NCI-H2196 (cell line): Measurements from ENCODE around the gene SMTNL2.
"Not testable (repeated sequence)": the region's sequence is repeated elsewhere in the genome, so short reads cannot be mapped to it uniquely, and the experiment has no call there.

ENCODE experiments used
- DNase-seq: peaks from one replicate; lab custom pipeline; 2025; ENCODE audit not compliant: unreplicated experiment; lab: John Stamatoyannopoulos, UW

The SMTNL2 gene

GRCh38 chr17:4599505-4600281, 15.4 kb downstream of the SMTNL2 start:
- DNase-seq, result no peak

GRCh38 chr17:4600563-4600962, 16.2 kb downstream of the SMTNL2 start:
- no peak for DNase-seq

GRCh38 chr17:4601326-4601725, 17.0 kb downstream of the SMTNL2 start:
- no peak for DNase-seq

DNA sequence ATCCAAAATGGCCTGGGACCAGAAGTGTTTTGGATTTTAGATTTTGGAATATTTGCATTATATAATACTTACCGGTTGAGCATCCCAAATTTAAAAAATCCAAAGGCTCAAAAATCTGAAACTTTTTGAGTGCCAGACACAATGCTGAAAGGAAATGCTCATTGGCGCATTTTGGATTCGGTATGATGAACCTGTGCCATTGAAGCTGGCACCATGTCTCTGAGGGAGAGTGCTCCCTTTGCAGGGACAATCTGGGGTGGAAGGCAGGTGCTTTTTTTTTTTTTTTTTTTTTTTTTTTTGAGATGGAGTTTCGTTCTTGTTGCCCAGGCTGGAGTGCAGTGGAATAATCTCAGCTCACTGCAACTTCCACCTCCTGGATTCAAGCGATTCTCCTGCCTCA, 17.7 kb downstream of the SMTNL2 start:
- DNase-seq, result no peak

DNA sequence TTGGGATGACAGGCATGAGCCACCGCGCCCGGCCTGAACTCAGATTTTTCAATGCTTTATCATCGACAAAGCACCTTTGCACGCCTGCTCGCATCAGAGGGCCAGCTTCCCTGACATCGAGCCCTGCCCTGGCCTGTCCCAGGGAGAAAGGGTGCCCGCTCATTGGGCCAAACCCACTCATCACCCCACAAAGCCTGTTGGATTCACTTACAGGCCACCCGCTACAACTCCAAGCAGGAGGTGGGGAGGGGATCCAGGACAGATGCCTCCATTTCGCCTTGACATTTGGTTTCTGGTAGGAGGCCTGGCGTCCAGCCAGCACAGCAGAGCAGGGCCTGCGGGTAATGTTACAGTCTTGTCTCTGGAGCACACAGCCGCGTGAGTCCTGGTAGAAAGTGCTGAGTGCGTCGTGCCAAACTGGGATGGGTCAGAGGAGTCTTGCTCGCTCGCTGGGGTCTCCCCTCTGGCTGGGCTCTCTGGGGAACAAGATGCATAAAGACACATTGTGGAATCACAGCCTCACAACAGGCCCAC, 19.8 kb downstream of the SMTNL2 start:
- peak; percentile 41 for DNase-seq

GRCh38 chr17:4604736-4605135, 20.4 kb downstream of the SMTNL2 start:
- DNase-seq, result not testable (repeated sequence)

DNA sequence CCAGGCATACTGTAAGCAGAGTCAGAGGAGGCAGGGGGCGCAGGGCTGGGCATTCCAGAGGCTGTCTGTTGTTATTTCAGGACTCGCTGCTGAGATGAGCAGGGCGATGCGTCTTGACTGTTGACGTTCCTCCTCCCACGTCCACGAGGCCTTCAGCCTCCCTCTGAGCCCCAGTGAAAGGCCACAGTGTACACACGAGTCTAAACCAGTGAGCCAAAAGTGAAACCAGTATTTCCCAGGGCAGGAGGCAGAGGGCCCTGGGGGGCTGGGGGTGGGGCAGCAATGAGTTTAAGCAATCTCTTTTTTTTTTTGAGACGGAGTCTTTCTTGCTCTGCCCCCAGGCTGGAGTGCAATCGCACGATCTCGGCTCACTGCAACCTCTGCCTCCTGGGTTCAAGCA, 21.5 kb downstream of the SMTNL2 start:
- DNase-seq, result no peak

DNA sequence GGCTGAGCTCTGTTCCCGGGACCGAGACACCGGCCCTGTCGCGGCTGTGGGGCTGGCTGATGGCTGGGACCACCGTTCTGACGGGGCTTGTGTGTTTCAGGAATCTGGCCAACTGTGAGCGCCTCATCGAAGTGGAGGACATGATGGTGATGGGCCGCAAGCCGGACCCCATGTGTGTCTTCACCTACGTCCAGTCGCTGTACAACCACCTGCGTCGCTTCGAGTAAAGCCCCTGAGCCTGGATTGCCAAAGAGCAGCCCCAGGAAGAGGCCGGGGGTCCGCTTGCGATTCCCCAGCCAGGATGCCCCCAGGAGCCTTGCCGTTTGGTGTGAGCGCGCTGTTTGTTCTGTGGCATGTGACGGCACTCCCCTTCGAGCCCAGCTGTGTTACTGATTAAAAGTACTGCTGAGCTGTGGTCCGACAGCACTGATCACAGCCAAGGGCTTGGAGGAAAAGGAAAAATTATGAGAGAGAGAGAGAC, 23.0 kb downstream of the SMTNL2 start:
- DNase-seq, result no peak

DNA sequence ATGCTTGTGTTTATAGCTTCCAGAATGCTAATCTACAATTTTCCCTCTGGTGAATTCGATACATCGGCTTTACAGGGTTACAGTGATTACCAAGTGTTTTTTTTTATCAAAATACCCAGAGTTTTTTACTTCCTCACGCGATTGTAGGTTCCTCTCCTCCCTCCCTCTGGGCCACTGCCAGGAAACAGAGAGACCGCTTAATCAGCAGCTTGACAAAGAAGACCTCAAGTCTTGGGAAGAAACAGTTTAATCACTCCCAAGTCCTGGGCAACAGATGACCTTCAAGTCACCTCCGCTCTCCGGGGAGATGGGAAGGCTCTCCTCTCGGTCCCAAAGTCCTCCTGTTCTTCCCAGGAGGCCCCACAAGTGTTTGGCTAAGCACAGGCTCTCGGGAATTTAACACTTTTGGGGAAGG, 23.5 kb downstream of the SMTNL2 start:
- no peak for DNase-seq

GRCh38 chr17:4609761-4610160, 25.4 kb downstream of the SMTNL2 start:
- no peak for DNase-seq

DNA sequence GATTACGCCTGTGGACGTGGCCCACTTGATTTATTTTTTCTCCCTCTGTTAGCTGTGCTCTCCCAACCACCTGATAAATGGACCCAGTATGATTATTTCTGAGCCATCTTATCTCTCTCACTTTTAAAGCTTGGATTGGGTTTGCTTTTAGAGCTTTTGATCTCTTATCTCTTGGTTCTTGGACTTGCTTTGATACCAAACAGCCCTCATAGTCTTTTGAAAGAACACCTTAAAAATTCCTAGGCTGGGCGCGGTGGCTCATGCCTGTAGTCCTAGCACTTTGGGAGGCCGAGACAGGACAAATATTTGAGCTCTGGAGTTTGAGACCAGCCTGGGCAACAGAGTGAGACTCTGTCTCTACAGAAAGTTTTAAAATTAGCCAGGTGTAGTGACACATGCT, 25.8 kb downstream of the SMTNL2 start:
- DNase-seq, result no peak

- no peak for DNase-seq
Observed at GRCh38 chr17:4610656-4611055, 26.3 kb downstream of the SMTNL2 start.

DNA sequence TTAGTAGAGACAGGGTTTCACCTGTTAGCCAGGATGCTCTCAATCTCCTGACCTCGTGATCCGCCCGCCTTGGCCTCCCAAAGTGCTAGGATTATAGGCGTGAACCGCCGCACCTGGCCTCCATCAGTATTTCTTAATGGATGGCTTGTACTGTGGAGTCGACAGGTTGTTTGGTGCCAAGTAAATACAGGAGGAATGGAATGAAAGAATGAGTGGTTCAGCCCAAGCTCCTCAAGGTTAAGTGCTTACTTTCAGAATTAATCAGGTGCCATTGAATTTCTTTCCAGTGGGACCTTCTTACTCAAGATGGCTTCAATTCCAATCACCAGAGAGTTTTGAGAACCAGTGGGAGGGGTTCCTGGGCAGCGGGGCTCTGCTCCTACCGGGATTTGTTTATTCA, 32.1 kb downstream of the SMTNL2 start:
- DNase-seq, result no peak

- DNase-seq, result no peak
Observed at GRCh38 chr17:4617090-4617489, 32.8 kb downstream of the SMTNL2 start.

- no peak for DNase-seq
Observed at GRCh38 chr17:4617590-4618351, 33.4 kb downstream of the SMTNL2 start.

DNA sequence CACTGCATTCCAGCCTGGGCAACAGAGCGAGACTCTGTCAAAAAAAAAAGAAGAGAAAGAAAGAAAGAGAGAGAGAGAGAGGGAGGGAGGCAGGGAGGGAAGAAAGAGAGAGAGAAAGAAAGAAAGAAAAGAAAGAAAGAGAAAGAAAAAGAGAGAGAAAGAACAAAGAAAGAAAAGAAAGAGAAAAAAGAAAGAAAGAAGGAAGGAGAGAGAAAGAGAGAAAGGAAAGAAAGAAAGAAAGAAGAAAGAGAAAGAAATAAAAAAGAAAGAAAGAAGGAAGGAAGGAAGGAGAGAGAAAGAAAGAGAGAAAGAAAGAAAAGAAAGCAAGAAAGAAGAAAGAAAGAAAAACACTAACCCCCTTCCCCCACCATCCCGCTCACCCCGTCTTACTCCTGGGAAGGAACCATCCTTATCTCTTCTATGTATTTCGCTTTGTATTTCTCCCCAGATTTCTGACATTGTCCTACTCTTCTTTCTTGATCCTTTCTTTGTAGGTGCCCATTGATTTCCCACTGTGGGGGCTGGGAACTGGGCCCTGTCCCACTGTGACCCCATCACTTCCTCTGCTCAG, 36.3 kb downstream of the SMTNL2 start:
- DNase-seq, result no peak

DNA sequence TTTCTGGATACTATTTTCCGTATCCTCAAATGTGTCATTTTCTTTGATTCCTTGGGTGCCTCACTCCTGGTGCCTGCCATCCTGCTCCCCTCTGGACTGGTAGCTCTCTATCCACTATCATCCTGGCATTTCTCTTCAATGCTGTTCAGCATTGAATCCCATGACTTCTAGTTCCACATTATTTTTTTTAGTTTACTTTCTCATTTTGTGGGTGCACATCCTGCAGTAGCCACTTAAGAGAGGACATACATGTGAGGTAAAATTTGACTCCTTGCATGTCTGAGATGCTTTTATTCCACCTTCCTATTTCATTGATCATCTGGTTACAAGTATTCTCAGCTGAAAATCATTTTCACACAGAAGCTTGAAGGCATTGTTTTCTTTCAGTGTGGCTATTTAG, 38.0 kb downstream of the SMTNL2 start:
- no peak for DNase-seq

DNA sequence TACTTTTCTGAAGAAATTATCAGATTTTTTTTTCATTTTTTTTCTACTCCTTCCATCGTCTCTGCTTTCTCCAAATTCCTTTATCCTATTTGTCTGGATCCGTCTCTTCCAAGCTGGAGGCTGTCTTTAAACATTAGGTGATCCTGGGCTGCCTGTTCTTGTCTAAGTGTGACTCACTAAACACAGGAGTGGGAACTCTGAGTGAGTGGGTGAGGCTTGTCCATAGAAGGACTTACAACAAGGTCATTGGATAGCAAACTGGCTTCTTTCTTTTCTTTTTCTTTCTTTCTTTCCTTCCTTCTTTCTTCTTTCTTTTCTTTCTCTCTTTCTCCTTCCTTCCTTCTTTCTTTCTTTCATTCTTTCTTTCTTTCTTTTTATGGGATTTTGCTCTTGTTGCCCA, 38.9 kb downstream of the SMTNL2 start:
- no peak for DNase-seq

DNA sequence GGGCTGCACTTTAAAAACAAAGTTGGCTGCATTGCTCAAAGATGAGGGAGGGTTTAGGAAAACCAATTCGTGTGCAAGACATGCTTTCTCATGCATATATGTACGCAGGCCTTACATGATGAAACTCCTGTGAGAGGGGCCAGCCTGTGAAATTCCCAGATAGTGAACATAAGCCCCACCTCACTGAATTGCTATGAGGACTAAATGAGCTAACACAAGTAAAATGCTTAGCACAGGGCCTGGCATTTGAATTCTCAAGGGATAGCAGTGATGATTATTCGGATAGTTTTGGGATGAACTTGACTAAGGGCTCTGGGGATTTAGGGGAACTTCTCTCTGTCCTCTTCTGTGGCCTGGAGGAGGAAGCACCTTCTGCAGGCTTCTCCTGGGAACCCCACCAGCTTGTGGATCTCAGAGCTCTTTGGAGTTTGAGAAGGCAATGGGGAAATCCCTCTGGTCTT, 40.2 kb downstream of the SMTNL2 start:
- not testable (repeated sequence) for DNase-seq

DNA sequence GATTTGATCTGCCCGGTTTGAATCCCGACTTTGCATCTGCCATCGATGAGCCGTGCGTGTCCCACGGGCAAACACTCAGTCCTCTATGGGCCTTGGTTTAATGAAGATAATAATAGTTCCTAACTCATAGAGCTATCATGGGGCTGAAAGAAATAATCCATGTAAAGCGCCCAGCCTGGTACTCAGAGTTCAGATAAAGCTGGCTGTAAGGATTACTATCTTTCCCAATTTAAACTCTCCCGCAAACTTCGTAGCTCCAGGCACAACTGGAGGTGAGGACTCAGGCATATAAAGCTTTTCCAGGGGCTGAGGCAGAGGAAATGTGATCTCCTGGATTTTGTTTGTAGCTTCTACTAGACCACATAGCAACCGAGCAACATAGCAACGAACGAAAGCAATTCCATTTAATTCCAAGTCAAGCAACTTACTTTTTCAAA, 40.9 kb downstream of the SMTNL2 start:
- DNase-seq, result no peak

- no peak for DNase-seq
Observed at GRCh38 chr17:4626734-4627256, 42.5 kb downstream of the SMTNL2 start.
